ENCODE measurements around the gene CCDC89. TPM values are rescaled to one million over a fixed set of nuclear protein-coding genes. Genes with fewer than 3 reads are reported as not detected.

Gene CCDC89
- total and polyA plus RNA-seq, 12 donors: 0.22 to 0.83 (median 0.52) TPM

- WGBS, 2 donors: 89 to 94% methylated on average over 5 of the region's 5 CpGs
Measured at GRCh38 chr11:85709941-85710702, 24.1 kb upstream of the CCDC89 start.

DNA sequence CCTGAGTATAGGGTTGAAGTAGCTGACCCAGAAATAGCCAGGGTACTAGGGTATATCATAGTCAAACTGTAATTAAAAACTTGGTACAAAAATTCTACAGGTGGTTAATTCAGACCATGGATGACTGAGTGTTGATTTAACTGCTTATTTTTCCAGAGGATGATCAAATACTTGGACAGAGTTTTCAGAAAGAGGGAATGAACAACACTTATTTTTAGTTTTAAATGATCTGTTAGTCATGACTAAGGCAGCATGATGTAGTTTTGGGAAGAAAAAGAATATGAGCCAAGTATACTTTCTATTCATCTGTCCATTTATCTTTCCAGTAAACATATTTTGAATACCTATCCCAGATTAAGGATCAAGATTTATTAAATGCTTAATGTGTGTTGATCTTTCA is 19.8 kb upstream of the CCDC89 start:
- no peak overlapping the region for H3K4me3 ChIP-seq
- DNase-seq (no peak), ATAC-seq (peak in 1 of 8 donors; percentile 28)
- peaks cover 0 to 6% (median 0%) of the 10 kb centered on the region in 9 donors for H3K4me1 ChIP-seq
- no peak overlapping the region for H3K27ac ChIP-seq
- no peaks in the 10 kb centered on the region for H3K9me3 ChIP-seq
- no peaks in the 10 kb centered on the region for H3K27me3 ChIP-seq
- intact Hi-C loops (cut with DNase I): loop anchor here in 1 of 10 donors (10.0 kb wide), 1 partner anchor 119 kb away; no protein-coding TSS in a partner anchor
- TF ChIP-seq, protein P1, sequence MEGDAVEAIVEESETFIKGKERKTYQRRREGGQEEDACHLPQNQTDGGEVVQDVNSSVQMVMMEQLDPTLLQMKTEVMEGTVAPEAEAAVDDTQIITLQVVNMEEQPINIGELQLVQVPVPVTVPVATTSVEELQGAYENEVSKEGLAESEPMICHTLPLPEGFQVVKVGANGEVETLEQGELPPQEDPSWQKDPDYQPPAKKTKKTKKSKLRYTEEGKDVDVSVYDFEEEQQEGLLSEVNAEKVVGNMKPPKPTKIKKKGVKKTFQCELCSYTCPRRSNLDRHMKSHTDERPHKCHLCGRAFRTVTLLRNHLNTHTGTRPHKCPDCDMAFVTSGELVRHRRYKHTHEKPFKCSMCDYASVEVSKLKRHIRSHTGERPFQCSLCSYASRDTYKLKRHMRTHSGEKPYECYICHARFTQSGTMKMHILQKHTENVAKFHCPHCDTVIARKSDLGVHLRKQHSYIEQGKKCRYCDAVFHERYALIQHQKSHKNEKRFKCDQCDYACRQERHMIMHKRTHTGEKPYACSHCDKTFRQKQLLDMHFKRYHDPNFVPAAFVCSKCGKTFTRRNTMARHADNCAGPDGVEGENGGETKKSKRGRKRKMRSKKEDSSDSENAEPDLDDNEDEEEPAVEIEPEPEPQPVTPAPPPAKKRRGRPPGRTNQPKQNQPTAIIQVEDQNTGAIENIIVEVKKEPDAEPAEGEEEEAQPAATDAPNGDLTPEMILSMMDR (IDR thresholded peaks at IDR 0.05): no peak
- peaks cover 0 to 14% (median 0%) of the 10 kb centered on the region in 9 donors for H3K36me3 ChIP-seq

More at GRCh38 chr11:85709941-85710702, 24.1 kb upstream of the CCDC89 start:
- no peak for DNase-seq
- intact Hi-C loops (cut with DNase I): loop anchor here in 1 of 10 donors (10.0 kb wide), 1 partner anchor 115 kb away; no protein-coding TSS in a partner anchor
- no peak overlapping the region for H3K27ac ChIP-seq
- H3K4me1 ChIP-seq: peaks cover 0 to 6% (median 0%) of the 10 kb centered on the region in 9 donors
- H3K4me3 ChIP-seq: no peak overlapping the region
- no peaks in the 10 kb centered on the region for H3K27me3 ChIP-seq
- H3K36me3 ChIP-seq: peaks cover 0 to 20% (median 0%) of the 10 kb centered on the region in 9 donors
- TF ChIP-seq, protein P1 (IDR thresholded peaks at IDR 0.05): no peak
- no peaks in the 10 kb centered on the region for H3K9me3 ChIP-seq
- ATAC-seq: no peak

DNA sequence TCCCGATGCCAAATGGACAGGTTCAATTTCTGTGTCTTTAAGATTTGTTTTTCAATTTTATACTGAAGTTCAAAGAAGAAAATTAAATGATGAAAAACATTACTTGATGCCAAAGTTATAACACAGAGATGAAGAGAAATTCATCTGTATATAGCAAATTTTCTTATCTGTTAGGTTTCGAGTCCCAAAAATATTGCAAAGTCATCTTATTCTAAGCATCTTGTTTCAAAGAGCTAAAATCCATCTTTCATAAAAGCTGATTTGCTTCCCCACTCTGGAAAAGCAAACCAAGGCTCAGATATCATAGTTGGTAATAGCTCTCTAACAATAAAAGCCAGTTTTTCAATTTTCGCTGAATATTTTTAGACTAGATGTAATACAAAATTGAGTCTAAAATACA is 19.0 kb upstream of the CCDC89 start:
- DNase-seq (no peak), ATAC-seq (no peak)
- H3K9me3 ChIP-seq: no peaks in the 10 kb centered on the region
- no peak overlapping the region for H3K4me3 ChIP-seq
- peaks cover 0 to 7% (median 0%) of the 10 kb centered on the region in 9 donors for H3K4me1 ChIP-seq
- TF ChIP-seq, protein P1 (IDR thresholded peaks at IDR 0.05): no peak
- no peaks in the 10 kb centered on the region for H3K27me3 ChIP-seq
- intact Hi-C loops (cut with DNase I): loop anchor here in 1 of 10 donors (10.0 kb wide), 1 partner anchor 120 kb away; no protein-coding TSS in a partner anchor
- 95 to 97% methylated on average over 3 of the region's 3 CpGs for WGBS, 2 donors
- H3K36me3 ChIP-seq: peaks cover 0 to 15% (median 0%) of the 10 kb centered on the region in 9 donors
- H3K27ac ChIP-seq: no peak overlapping the region

DNA sequence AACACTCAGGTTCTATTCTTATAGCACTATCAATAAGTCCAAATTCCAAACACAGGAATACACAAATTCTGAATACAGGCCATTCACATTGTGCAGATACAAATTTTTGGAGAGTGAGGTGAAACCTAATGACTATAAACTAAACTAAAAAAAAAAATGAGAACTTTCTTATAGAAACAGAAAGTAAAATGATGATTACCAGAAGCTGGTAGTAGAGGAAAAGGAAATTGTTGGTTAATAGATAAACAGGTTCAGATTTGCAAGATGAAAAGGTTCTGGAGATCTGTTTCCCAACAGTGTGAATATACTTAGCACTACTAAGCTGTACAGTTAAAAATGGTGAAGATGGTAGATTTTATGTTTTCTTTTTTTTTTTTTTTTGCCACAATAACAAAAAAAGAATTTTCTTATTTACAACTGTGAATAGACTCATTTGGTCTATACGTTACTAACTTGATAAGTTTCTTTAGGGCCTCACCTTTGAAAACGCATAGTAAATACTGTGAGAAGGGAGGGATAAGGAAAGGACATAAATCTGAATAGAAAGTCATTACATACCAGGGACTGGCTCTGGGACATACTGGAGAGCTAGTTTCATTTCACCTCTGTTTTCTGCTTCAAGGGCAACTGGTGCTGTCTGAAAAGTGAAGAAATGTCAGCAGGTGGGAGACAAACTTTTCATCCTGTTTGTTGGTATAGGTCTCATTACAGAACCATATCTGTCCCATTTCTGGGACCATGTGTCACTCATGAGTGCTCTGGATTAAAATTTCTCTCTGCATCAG is 14.2 kb upstream of the CCDC89 start:
- no peaks in the 10 kb centered on the region for H3K27me3 ChIP-seq
- H3K27ac ChIP-seq: peak overlapping the region in 1 of 10 donors; percentile 64
- H3K9me3 ChIP-seq: no peaks in the 10 kb centered on the region
- DNase-seq (no peak), ATAC-seq (no peak)
- TF ChIP-seq, protein P1 (IDR thresholded peaks at IDR 0.05): no peak
- H3K4me1 ChIP-seq: peaks cover 0 to 13% (median 0%) of the 10 kb centered on the region in 9 donors
- no peak overlapping the region for H3K4me3 ChIP-seq
- WGBS, 2 donors: 77 to 81% methylated on average over 2 of the region's 2 CpGs
- intact Hi-C loops (cut with DNase I): loop anchor here in 5 of 10 donors (5.0 to 10.0 kb wide), 3 partner anchors 115 to 127 kb away; partner anchors contain the start of gene SYTL2 (in 2 of the 5)
- peaks cover 0 to 42% (median 0%) of the 10 kb centered on the region in 9 donors for H3K36me3 ChIP-seq
